H9 (cell line): ENCODE results near the gene FAM120A. TPM values are rescaled to one million over a fixed set of nuclear protein-coding genes. Genes with fewer than 3 reads are reported as not detected.
A peak's percentile ranks its signal among the peaks of the same experiment; 100 is the strongest.

Experiments used
- DNase-seq: peaks from one replicate; pipeline ENCODE4 v3.0.0-alpha.2; 2017
- H2AFZ ChIP-seq: one replicate; pipeline ENCODE4 v1.6.1; 2013; ENCODE audit warnings: mild to moderate bottlenecking, low read length, control low read depth, moderate library complexity
- H2AK5ac ChIP-seq: 2 replicates; pipeline ENCODE4 v1.6.1; 2013; ENCODE audit warnings: low read length, control low read depth, mixed read lengths; ENCODE audit not compliant: insufficient read length
- H2BK120ac ChIP-seq: one replicate; pipeline ENCODE4 v1.6.1; 2013; ENCODE audit warnings: low read depth, mild to moderate bottlenecking, low read length, control low read depth, inconsistent platforms; ENCODE audit not compliant: poor library complexity, severe bottlenecking
- H2BK12ac ChIP-seq: 2 replicates; pipeline ENCODE4 v1.6.1; 2013; ENCODE audit warnings: low read length, control low read depth, mixed read lengths, low read depth; ENCODE audit not compliant: insufficient read length
- H2BK15ac ChIP-seq: 2 replicates; pipeline ENCODE4 v1.6.1; 2013; ENCODE audit warnings: low read depth, low read length, control low read depth
- H2BK20ac ChIP-seq: one replicate; pipeline ENCODE4 v1.6.1; 2013; ENCODE audit warnings: low read depth, mild to moderate bottlenecking, low read length, control low read depth, inconsistent platforms; ENCODE audit not compliant: poor library complexity, severe bottlenecking
- H2BK5ac ChIP-seq: 2 replicates; pipeline ENCODE4 v1.6.1; 2013; ENCODE audit warnings: low read length, control low read depth, mixed read lengths; ENCODE audit not compliant: insufficient read length
- H3K14ac ChIP-seq: 2 replicates; pipeline ENCODE4 v1.6.1; 2013; ENCODE audit warnings: low read length, control low read depth; ENCODE audit not compliant: insufficient read depth
- H3K18ac ChIP-seq: 2 replicates; pipeline ENCODE4 v1.6.1; 2013; ENCODE audit warnings: low read depth, mild to moderate bottlenecking, mixed read lengths, low read length, control low read depth; ENCODE audit not compliant: insufficient read length
- H3K23ac ChIP-seq: 2 replicates; pipeline ENCODE4 v1.6.1; 2013; ENCODE audit warnings: low read length, control low read depth, mixed read lengths, low read depth; ENCODE audit not compliant: insufficient read length
- H3K23me2 ChIP-seq: 2 replicates; pipeline ENCODE4 v1.6.1; 2013; ENCODE audit warnings: low read depth, mild to moderate bottlenecking, mixed read lengths, low read length, control low read depth; ENCODE audit not compliant: insufficient read length, poor library complexity, severe bottlenecking
- H3K27ac ChIP-seq: 2 replicates; pipeline ENCODE4 v1.5.1; 2013; ENCODE audit warnings: low read length, control low read depth, mixed read lengths, low read depth; ENCODE audit not compliant: insufficient read length
- H3K27me3 ChIP-seq: 2 replicates; pipeline ENCODE4 v1.6.1; 2013; ENCODE audit warnings: low read length, control low read depth, inconsistent platforms; ENCODE audit not compliant: insufficient read depth
- H3K4ac ChIP-seq: 2 replicates; pipeline ENCODE4 v1.6.1; 2013; ENCODE audit warnings: low read depth, mild to moderate bottlenecking, control low read depth, inconsistent platforms, low read length, moderate library complexity
- H3K4me1 ChIP-seq: 2 replicates; pipeline ENCODE4 v1.6.1; 2013; ENCODE audit warnings: low read length, control low read depth, inconsistent platforms; ENCODE audit not compliant: insufficient read depth
- H3K4me2 ChIP-seq: 2 replicates; pipeline ENCODE4 v1.6.1; 2013; ENCODE audit warnings: low read length, control low read depth, mixed read lengths; ENCODE audit not compliant: insufficient read length, insufficient read depth
- H3K56ac ChIP-seq: 2 replicates; pipeline ENCODE4 v1.6.1; 2013; ENCODE audit warnings: low read depth, mild to moderate bottlenecking, mixed read lengths, low read length, control low read depth; ENCODE audit not compliant: insufficient read length
- H3K79me1 ChIP-seq: 2 replicates; pipeline ENCODE4 v1.6.1; 2013; ENCODE audit warnings: low read depth, mild to moderate bottlenecking, moderate library complexity, low read length, control low read depth, inconsistent platforms; ENCODE audit not compliant: insufficient read depth, poor library complexity, severe bottlenecking
- H3K79me2 ChIP-seq: 2 replicates; pipeline ENCODE4 v1.6.1; 2013; ENCODE audit warnings: low read length, control low read depth, inconsistent platforms; ENCODE audit not compliant: insufficient read depth
- H3K9ac ChIP-seq: 2 replicates; pipeline ENCODE4 v1.6.1; 2013; ENCODE audit warnings: low read length, control low read depth, mixed read lengths; ENCODE audit not compliant: insufficient read length; ENCODE audit errors: extremely low read depth
- H3K9me3 ChIP-seq: one replicate; pipeline ENCODE4 v1.6.1; 2013; ENCODE audit warnings: low read depth, low read length, inconsistent platforms; ENCODE audit not compliant: control insufficient read depth
- H3T11ph ChIP-seq: one replicate; pipeline ENCODE4 v1.6.1; 2013; ENCODE audit warnings: mild to moderate bottlenecking, low read length, control low read depth, inconsistent platforms
- H4K20me1 ChIP-seq: one replicate; pipeline ENCODE4 v1.6.1; 2013; ENCODE audit not compliant: control insufficient read depth, insufficient read length, insufficient read depth
- H4K5ac ChIP-seq: 2 replicates; pipeline ENCODE4 v1.6.1; 2013; ENCODE audit warnings: low read depth, mild to moderate bottlenecking, mixed read lengths, low read length, control low read depth; ENCODE audit not compliant: insufficient read length
- H4K8ac ChIP-seq: replicated peaks from 2 replicates; pipeline ENCODE4 v1.6.1; 2013; ENCODE audit warnings: low read length, control low read depth, mixed read lengths, low read depth; ENCODE audit not compliant: insufficient read length
- H4K91ac ChIP-seq: 2 replicates; pipeline ENCODE4 v1.6.1; 2013; ENCODE audit warnings: low read depth, mild to moderate bottlenecking, moderate library complexity, mixed read lengths, low read length, control low read depth; ENCODE audit not compliant: insufficient read length
- H3K27ac Mint-ChIP-seq, 3 experiments: 2 replicates in 2 of 3; 3 replicates in 1 of 3; pipeline ENCODE4 v1.8.0; 2020 to 2021; ENCODE audit warnings: mixed read lengths in 3 of 3, mild to moderate bottlenecking in 1 of 3, moderate library complexity in 1 of 3
- H3K27me3 Mint-ChIP-seq: 2 replicates; pipeline ENCODE4 v1.8.0; 2021; ENCODE audit warnings: low read depth, mild to moderate bottlenecking, moderate library complexity, mixed read lengths
- H3K36me3 Mint-ChIP-seq, 3 experiments: 2 replicates in 2 of 3; 3 replicates in 1 of 3; pipeline ENCODE4 v1.8.0; 2020 to 2021; ENCODE audit warnings: low read depth in 3 of 3, mixed read lengths in 3 of 3; ENCODE audit not compliant: insufficient read depth in 1 of 3
- H3K4me1 Mint-ChIP-seq, 2 experiments: 2 replicates each; pipeline ENCODE4 v1.8.0; 2020; ENCODE audit warnings: mixed read lengths in 2 of 2
- H3K4me3 Mint-ChIP-seq, 2 experiments: 2 replicates in 1 of 2; 3 replicates in 1 of 2; pipeline ENCODE4 v1.8.0; 2020 to 2021; ENCODE audit warnings: mild to moderate bottlenecking in 2 of 2, mixed read lengths in 2 of 2, moderate library complexity in 1 of 2
- H3K9me3 Mint-ChIP-seq, 2 experiments: 2 replicates in 1 of 2; 3 replicates in 1 of 2; pipeline ENCODE4 v1.8.0; 2020; ENCODE audit warnings: mild to moderate bottlenecking in 2 of 2, mixed read lengths in 2 of 2, moderate library complexity in 1 of 2
- WGBS: extraction: QIAGEN DNeasy Blood & Tissue Kit; methylation state at CpG from one replicate; pipeline ENCODE4 v1.1.7; 2013; ENCODE audit warnings: missing lambda C conversion rate, low lambda C conversion rate, mixed read lengths; ENCODE audit not compliant: insufficient read length; ENCODE audit errors: extremely low coverage; 5-methylcytosine and 5-hydroxymethylcytosine counted together
- total RNA-seq: library from RNA; stranded (reverse); gene quantifications from 2 replicates; pipeline ENCODE4 v1.2.1, GENCODE V29; 2021
- TF ChIP-seq, protein P1 (sequence below): fragments of 200-600 bp; sonication (generic); conservative IDR thresholded peaks from 3 replicates; pipeline ENCODE4 v1.8.0; 2021; ENCODE audit warnings: antibody characterized with exemption, mild to moderate bottlenecking

FAM120A gene
- total RNA-seq, 1 experiment from 2014 or later: 57.7 TPM

DNA sequence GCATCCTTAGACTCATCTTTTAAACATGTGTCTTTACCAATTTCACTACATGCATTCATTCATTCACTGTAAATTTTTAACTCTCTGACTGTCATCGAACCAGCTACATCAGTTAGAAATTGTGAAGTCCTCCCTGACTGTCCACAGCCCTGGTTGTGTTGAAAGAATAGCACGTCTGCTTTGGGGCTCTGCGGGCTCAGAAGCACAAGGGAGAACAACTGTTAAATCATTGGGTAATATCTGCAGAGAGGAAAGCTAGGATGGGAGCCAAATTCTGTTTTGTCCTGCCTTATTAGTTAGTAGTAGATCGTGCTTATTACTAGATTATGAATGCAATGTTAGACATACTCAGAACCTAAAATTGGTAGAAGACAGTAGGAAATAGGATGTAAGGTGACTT, 28.2 kb downstream of the FAM120A start:
- Mint-ChIP-seq H3K9me3 (no peaks in the 10 kb centered on the region), H3K27ac (peak overlapping the region in 1 of 3 experiments; percentile 69; a peak in 1 of 7 replicates), H3K36me3 (peaks cover 10 to 29% (median 18%) of the 10 kb centered on the region in 3 experiments; a peak in 6 of 7 replicates), H3K27me3 (no peaks in the 10 kb centered on the region), H3K4me1 (peaks cover 19 to 29% of the 10 kb centered on the region in 2 experiments), H3K4me3 (no peak overlapping the region)
- WGBS: no CpG with 5 or more reads among the region's 4 CpGs
- Histone ChIP-seq H2BK120ac (no peak overlapping the region), H2BK5ac (no peak overlapping the region), H2AFZ (no peak overlapping the region), H3K4me1 (no peaks in the 10 kb centered on the region), H3K23me2 (no peaks in the 10 kb centered on the region), H3K18ac (no peak overlapping the region), H3K4me2 (no peak overlapping the region), H3K56ac (no peak overlapping the region), H4K91ac (no peak overlapping the region), H3K79me2 (peaks cover 2% of the 10 kb centered on the region; the same call in 1 of the 2 replicates), H3K27me3 (no peaks in the 10 kb centered on the region), H4K5ac (no peak overlapping the region), H4K20me1 (no peaks in the 10 kb centered on the region), H2AK5ac (no peak overlapping the region), H3K9me3 (no peaks in the 10 kb centered on the region), H4K8ac (no peak overlapping the region), H2BK12ac (no peak overlapping the region), H3K79me1 (peaks cover 5% of the 10 kb centered on the region), H3K27ac (no peak overlapping the region), H3K23ac (no peak overlapping the region), H3K9ac (no peak overlapping the region), H3K4ac (no peak overlapping the region), H3T11ph (no peak overlapping the region), H2BK15ac (no peak overlapping the region), H3K14ac (no peak overlapping the region), H2BK20ac (no peak overlapping the region)
- no peak for DNase-seq
- TF ChIP-seq, protein P1, sequence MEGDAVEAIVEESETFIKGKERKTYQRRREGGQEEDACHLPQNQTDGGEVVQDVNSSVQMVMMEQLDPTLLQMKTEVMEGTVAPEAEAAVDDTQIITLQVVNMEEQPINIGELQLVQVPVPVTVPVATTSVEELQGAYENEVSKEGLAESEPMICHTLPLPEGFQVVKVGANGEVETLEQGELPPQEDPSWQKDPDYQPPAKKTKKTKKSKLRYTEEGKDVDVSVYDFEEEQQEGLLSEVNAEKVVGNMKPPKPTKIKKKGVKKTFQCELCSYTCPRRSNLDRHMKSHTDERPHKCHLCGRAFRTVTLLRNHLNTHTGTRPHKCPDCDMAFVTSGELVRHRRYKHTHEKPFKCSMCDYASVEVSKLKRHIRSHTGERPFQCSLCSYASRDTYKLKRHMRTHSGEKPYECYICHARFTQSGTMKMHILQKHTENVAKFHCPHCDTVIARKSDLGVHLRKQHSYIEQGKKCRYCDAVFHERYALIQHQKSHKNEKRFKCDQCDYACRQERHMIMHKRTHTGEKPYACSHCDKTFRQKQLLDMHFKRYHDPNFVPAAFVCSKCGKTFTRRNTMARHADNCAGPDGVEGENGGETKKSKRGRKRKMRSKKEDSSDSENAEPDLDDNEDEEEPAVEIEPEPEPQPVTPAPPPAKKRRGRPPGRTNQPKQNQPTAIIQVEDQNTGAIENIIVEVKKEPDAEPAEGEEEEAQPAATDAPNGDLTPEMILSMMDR: no peak
